GM10266 (cell line): ENCODE results near the gene ACOT7.
A peak's percentile ranks its signal among the peaks of the same experiment; 100 is the strongest.
"Not testable (repeated sequence)": the region's sequence is repeated elsewhere in the genome, so short reads cannot be mapped to it uniquely, and the experiment has no call there.

Experiments
- DNase-seq: peaks from one replicate; pipeline ENCODE4 v3.0.0; 2012; ENCODE audit errors: extremely low spot score
- CTCF ChIP-seq: IDR thresholded peaks from 2 replicates; pipeline ENCODE4 v1.5.1; 2012; ENCODE audit warnings: mild to moderate bottlenecking, low read depth; ENCODE audit not compliant: control insufficient read depth, insufficient read depth; ENCODE audit errors: missing control alignments

Gene ACOT7

GRCh38 chr1:6401673-6402072 is 8.1 kb upstream of the ACOT7 start:
- TF ChIP-seq CTCF: no peak
- no peak for DNase-seq

GRCh38 chr1:6399294-6399693 is 5.7 kb upstream of the ACOT7 start:
- TF ChIP-seq CTCF: no peak
- no peak for DNase-seq

GRCh38 chr1:6397844-6398441 is 4.4 kb upstream of the ACOT7 start:
- no peak for TF ChIP-seq CTCF
- no peak for DNase-seq

GRCh38 chr1:6396998-6397397 is 3.4 kb upstream of the ACOT7 start:
- no peak for DNase-seq
- peak; percentile 44 for TF ChIP-seq CTCF

GRCh38 chr1:6395781-6396244 is 2.2 kb upstream of the ACOT7 start:
- DNase-seq: not testable (repeated sequence)

GRCh38 chr1:6395130-6395529 is 1.6 kb upstream of the ACOT7 start:
- not testable (repeated sequence) for DNase-seq

GRCh38 chr1:6392809-6393399 is 663 bp downstream of the ACOT7 start:
- TF ChIP-seq CTCF: no peak
- DNase-seq: no peak

- DNase-seq: peak; percentile 29
- TF ChIP-seq CTCF: no peak
Observed at GRCh38 chr1:6391951-6392808, 1.4 kb downstream of the ACOT7 start.
